HL-60 (cell line): ENCODE measurements around the gene UBASH3A.
A peak's percentile ranks its signal among the peaks of the same experiment; 100 is the strongest.

Experiments
- POLR2AphosphoS5 ChIP-seq: IDR thresholded peaks from 2 replicates; pipeline ENCODE4 v1.6.1; 2012; ENCODE audit warnings: low read depth
- TF ChIP-seq, protein P1 (sequence below): IDR thresholded peaks from one replicate; pipeline ENCODE4 v1.5.1; 2011; ENCODE audit warnings: low read length, control low read depth, inconsistent platforms; ENCODE audit not compliant: insufficient read depth

- TF ChIP-seq, protein P1, sequence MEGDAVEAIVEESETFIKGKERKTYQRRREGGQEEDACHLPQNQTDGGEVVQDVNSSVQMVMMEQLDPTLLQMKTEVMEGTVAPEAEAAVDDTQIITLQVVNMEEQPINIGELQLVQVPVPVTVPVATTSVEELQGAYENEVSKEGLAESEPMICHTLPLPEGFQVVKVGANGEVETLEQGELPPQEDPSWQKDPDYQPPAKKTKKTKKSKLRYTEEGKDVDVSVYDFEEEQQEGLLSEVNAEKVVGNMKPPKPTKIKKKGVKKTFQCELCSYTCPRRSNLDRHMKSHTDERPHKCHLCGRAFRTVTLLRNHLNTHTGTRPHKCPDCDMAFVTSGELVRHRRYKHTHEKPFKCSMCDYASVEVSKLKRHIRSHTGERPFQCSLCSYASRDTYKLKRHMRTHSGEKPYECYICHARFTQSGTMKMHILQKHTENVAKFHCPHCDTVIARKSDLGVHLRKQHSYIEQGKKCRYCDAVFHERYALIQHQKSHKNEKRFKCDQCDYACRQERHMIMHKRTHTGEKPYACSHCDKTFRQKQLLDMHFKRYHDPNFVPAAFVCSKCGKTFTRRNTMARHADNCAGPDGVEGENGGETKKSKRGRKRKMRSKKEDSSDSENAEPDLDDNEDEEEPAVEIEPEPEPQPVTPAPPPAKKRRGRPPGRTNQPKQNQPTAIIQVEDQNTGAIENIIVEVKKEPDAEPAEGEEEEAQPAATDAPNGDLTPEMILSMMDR, result peak; percentile 9
- peak; percentile 20; the same call in 1 of the 2 replicates for TF ChIP-seq POLR2AphosphoS5
Observed at GRCh38 chr21:42467140-42467983, 63.7 kb downstream of the UBASH3A start.
